HTR-8/SVneo (cell line): Measurements from ENCODE around the gene KCNMB2.
"Not testable (repeated sequence)": the region's sequence is repeated elsewhere in the genome, so short reads cannot be mapped to it uniquely, and the experiment has no call there.

Experiments
- DNase-seq: peaks from one replicate; pipeline ENCODE4 v3.0.0; 2011; ENCODE audit warnings: low spot score, mixed read lengths; ENCODE audit not compliant: insufficient read length
- FAIRE-seq: peaks from 2 replicates; lab custom pipeline; 2011; peaks lifted over from hg19 to GRCh38; lab: Jason Lieb, UNC

Gene KCNMB2

GRCh38 chr3:178536211-178537079 is at the start of gene KCNMB2:
TSS of gene KCNMB2 (plus strand) at chr3:178536436.
- no peak for FAIRE-seq
- DNase-seq: no peak

DNA sequence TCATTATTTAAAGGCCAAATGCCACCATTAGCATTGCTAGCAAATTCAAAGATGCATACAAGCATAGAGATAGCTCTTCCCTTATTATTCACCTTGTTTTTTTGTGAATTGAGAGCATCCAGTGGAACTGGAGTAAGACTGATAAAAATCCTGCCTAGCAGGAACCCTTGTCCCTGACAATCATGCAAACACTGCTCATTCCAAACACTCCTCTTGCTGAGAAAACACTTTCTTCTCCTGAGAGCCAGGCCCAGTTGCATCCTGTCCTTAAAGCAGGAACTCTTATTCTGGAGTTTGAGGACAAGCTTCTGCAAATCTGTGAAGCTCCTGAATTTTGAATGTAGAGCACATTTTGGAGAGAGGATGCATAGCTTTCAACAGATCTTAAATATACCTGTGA is 49.3 kb upstream of the KCNMB2 start:
- FAIRE-seq (no peak), DNase-seq (no peak)

DNA sequence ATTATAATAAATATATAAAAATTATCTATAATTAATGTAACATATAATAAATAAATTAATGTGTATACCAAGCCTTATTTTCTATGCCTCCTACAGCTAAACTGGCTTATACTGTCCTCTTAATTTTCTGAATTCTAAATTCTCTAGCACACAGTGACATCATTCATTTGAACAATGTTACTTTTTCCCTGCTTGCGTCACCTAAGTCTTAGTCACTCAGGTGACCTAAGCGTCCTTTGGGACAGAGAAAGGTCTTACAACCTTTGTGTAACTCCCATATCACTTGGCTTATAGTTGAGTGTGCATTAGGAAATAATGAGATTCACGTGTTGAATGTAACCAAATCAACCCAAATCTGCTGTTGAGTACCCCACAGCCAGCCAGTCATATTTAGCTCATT is 48.5 kb upstream of the KCNMB2 start:
- FAIRE-seq (no peak), DNase-seq (no peak)

GRCh38 chr3:178491751-178492150 is 44.5 kb upstream of the KCNMB2 start:
- DNase-seq: no peak
- FAIRE-seq: no peak

GRCh38 chr3:178492491-178492890 is 43.7 kb upstream of the KCNMB2 start:
- FAIRE-seq: no peak
- DNase-seq: no peak

DNA sequence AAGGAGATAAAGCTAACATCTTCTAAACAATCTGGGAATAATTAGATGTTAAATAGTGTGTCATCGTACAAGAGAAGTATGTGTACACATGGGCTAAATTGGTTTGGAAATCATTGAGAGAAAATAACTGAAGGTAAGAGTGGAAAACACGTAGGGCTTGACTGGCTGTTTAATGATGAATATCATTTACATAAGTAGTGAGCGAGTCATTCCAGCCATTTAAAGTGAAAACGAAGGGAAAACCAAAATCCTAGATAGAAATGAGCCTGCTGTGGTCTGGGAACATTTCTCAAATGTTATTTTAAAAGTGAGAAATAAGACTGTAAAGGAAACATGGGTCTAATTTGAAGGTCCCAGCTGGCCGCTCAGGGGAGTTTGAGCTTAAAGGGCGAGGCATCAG is 41.9 kb upstream of the KCNMB2 start:
- no peak for DNase-seq
- FAIRE-seq: no peak

DNA sequence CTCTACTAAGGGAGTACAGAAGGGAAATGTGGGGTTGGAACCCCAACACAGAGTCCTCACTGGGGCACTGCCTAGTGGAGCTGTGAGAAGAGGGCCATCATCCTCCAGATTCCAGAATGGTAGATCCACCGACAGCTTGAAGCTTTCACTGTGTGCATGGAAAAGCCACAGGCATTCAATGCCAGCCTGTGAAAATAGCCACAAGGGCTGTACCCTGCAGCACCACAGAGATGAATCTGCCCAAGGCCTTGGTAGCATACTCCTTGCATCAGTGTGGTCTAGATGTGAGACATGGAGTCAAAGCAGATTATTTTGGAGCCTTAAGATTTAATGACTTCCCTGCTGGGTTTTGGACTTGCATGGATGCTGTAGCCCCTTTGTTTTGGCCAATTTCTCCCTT is 39.3 kb upstream of the KCNMB2 start:
- FAIRE-seq: no peak
- no peak for DNase-seq

DNA sequence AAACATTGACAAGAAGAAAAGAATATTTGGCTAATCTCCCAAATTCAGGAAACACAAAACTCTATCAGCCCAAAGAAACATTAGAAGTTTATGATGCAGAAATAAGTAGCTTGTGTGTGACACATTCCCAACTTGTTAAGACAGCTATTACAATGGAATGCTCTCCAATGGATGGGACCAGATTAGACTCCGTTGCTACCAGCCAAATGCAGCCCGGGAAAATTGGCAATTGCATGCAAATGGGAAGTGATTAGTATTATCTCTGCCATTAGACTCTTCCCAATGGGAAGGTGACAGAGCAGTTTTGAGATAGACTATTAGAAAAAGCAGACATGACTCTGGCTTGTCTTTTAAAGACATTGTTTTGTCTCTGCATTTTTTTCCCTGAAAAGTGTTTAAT is 37.4 kb upstream of the KCNMB2 start:
- FAIRE-seq: no peak

DNA sequence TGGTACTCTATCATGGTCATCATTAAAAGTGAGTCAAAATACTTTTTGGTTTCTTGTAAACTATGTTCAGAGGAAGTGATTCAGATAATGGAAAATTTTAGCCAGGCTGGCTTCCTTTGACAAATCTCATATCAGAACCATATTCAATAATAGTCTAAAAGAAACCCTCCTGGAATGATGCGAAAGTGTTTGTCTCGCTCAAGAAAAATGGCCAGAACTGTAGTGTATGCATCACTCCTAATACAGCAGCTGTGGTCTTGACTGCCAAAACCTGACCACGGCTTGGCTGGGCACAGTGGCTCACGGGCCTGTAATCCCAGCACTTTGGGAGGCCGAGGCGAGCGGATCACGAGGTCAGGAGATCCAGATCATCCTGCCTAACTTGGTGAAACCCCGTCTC is 35.6 kb upstream of the KCNMB2 start:
- DNase-seq (no peak), FAIRE-seq (no peak)

More for the DNA sequence above, 37.4 kb upstream of the KCNMB2 start:
- no peak for DNase-seq

GRCh38 chr3:178504128-178504527 is 32.1 kb upstream of the KCNMB2 start:
- DNase-seq (no peak), FAIRE-seq (no peak)

DNA sequence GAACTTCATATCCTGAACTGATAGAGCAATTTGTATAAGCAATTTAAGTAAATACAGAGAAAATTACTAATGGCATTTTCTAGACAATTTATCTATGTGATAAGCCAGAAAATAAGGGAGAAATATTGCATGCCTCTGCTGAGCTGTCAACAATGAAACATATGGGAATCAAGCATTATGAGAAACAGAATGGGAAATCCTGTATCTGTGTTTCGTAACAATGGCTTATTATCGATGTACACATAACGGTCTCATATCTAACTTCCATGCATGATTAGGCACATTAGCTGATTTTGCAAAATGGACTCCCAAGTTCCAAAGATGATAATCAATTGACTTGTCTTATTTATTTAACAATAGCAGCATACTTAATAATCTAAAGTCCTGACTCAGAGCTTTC is 30.4 kb upstream of the KCNMB2 start:
- FAIRE-seq: no peak
- DNase-seq: no peak

- DNase-seq (no peak), FAIRE-seq (no peak)
Observed at GRCh38 chr3:178507507-178508442, 28.5 kb upstream of the KCNMB2 start.

DNA sequence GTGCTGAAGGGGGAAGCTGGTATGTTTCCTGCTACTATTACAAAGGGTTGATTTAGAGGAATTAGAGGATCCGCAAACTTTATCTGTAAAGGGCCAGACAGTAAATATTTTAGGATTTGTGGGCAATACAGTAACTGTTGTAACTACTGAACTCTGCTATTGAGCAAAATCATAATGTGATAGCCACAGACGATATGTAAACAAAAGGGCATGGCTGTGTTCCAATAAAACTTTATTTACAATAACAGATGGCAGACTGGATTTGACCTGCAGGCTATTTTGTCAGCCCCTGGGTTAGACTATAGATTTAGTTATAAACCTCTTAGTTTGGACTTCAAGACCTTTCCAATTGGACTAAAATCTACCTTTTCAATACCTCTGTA is 27.8 kb upstream of the KCNMB2 start:
- DNase-seq: no peak
- no peak for FAIRE-seq

- DNase-seq (no peak), FAIRE-seq (no peak)
Observed at GRCh38 chr3:178510496-178510895, 25.7 kb upstream of the KCNMB2 start.

DNA sequence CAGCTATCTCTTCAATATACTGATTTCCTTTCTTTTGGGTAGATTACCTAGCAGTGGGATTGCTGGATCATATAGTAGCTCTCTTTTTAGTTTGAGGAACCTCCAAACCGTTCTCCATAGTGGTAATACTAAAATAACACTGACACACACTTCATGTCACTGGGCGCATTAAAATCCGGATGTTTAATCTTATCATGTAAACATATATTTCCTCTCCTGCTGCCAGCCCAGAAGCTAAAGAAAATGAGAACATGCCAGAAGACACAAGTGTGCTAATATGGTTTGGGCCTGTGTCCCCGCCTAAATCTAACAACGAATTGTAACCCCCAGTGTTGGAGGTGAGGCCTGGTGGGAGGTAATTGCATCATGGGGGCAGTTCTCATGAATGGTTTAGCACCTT is 23.6 kb upstream of the KCNMB2 start:
- FAIRE-seq (no peak), DNase-seq (no peak)

- DNase-seq (no peak), FAIRE-seq (no peak)
Observed at GRCh38 chr3:178513546-178514380, 22.5 kb upstream of the KCNMB2 start.

DNA sequence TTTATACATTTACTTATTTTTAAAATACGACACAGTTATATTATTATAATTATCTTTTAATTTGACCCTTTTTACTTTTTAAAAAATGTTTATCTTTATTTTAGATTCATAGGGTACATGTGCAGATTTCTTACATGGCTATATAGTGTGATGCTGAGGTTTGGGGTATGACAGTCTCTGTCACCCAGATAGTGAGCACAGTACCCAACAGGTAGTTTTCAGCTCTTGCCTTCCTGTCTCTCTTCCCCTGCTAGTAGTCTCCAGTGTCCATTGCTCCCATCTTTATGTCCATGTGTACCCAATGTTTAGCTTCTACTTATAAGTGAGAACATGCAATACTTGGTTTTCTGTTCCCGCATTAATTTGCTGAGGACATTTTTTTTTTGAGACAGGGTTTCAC is 21.8 kb upstream of the KCNMB2 start:
- FAIRE-seq: no peak

DNA sequence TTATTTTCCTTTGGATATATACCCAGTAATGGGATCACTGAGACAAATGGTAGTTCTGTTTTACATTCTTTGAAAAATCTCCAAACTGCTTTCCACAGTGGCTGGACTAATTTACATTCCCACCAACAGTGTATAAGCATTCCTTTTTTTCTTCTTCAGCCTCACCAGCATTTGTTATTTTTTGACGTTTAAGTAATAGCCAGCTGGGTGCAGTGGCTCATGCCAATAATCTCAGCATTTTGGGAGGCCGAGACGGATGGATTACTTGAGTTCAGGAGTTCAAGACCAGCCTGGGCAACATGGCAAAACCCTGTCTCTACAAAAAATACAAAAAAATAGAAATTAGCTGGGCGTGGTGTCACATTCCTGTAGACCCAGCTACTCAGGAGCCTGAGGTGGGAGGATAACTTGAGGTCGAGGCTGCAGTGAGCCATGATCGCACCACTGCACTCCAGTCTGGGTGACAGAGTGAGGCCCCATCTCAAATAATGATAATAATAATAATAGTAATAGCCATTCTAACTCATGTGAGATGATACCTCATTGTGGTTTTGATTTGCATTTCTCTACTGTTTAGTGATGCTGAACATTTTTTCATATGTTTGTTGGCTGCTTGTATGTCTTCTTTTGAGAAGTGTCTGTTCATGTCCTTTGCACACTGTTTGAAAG is 21.0 kb upstream of the KCNMB2 start:
- not testable (repeated sequence) for FAIRE-seq, DNase-seq

More for the DNA sequence above, 21.8 kb upstream of the KCNMB2 start:
- no peak for DNase-seq

DNA sequence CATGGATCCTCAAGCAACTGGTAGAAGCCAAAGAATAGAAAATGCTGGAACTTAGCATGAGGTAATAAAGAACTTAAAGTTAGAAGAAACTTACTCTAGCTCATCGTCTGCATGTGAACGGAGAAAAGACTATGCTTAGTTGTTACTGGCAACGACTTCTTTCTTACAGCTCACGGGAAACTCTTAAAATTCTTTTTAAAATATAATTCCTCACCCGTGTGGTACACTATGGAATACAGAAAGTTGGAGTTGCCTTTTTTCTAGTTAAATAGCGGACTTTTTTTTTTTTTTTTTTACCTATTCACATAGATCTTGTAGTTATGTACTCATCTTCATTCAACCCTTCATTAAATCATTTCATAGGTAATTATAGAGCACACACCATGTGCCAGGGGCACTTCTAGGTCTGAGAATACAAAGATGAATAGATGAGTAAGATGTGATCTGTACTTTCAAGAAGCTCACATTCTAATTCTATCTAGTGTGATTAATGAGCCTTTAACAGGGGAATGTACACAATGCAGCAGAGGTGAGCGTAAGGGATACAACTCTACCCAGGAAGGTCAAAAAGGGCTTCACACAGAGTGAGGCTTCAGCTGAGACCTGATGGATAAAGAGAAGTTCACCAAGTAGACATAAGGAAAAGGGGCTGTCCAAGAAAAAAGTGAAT is 18.4 kb upstream of the KCNMB2 start:
- FAIRE-seq (no peak), DNase-seq (no peak)
